H1 (cell line): ENCODE measurements around the gene FRAT2. TPM values are rescaled to one million over a fixed set of nuclear protein-coding genes. Genes with fewer than 3 reads are reported as not detected.

Source experiments
- BCL11A ChIP-seq, 2 experiments: IDR thresholded peaks; one replicate each; pipeline ENCODE4 v1.6.1; 2011; ENCODE audit warnings: low read depth in 2 of 2, low read length in 2 of 2, mild to moderate bottlenecking in 2 of 2
- BRCA1 ChIP-seq: IDR thresholded peaks from 2 replicates; pipeline ENCODE4 v1.6.1; 2012; ENCODE audit warnings: low read depth, low read length, improper control_type of control experiment
- EP300 ChIP-seq, 2 experiments: IDR thresholded peaks; 1 replicate in 1 of 2; 2 replicates in 1 of 2; pipeline ENCODE4 v1.6.1; 2011 to 2012; ENCODE audit warnings: low read depth in 2 of 2, low read length in 2 of 2, mild to moderate bottlenecking in 2 of 2, borderline replicate concordance in 1 of 2, inconsistent platforms in 1 of 2, moderate library complexity in 1 of 2
- EZH2 ChIP-seq: fragments of 200-600 bp; sonication (generic); IDR thresholded peaks from 2 replicates; pipeline ENCODE4 v1.7.1; 2012; ENCODE audit warnings: low read depth, mild to moderate bottlenecking, moderate library complexity, low read length, inconsistent platforms; ENCODE audit not compliant: severe bottlenecking
- HDAC6 ChIP-seq: IDR thresholded peaks from one replicate; pipeline ENCODE4 v1.7.1; 2012; ENCODE audit warnings: low read depth, mild to moderate bottlenecking, inconsistent platforms, low read length, moderate library complexity
- SAP30 ChIP-seq: fragments of 300-600 bp; sonication (generic); IDR thresholded peaks from 2 replicates; pipeline ENCODE4 v1.7.1; 2012; ENCODE audit warnings: low read length, moderate library complexity, mild to moderate bottlenecking, inconsistent platforms; ENCODE audit not compliant: insufficient read depth, insufficient replicate concordance
- SP1 ChIP-seq: IDR thresholded peaks from 2 replicates; pipeline ENCODE4 v1.6.1; 2011; ENCODE audit warnings: low read depth, low read length
- SRF ChIP-seq: IDR thresholded peaks from 2 replicates; pipeline ENCODE4 v1.6.1; 2011; ENCODE audit warnings: mild to moderate bottlenecking, low read depth, low read length, moderate library complexity
- SUZ12 ChIP-seq: fragments of 200-600 bp; sonication (generic); IDR thresholded peaks from 2 replicates; pipeline ENCODE4 v1.6.1; 2012; ENCODE audit warnings: mild to moderate bottlenecking, inconsistent platforms, low read length, moderate library complexity, mixed read lengths
- ZNF274 ChIP-seq: IDR thresholded peaks from 2 replicates; pipeline ENCODE4 v1.7.0; 2012; ENCODE audit warnings: low read length, borderline replicate concordance; ENCODE audit errors: extremely low read depth
- polyA plus RNA-seq, 7 experiments: library from polyadenylated mRNA; depleted of rRNA in 3 of 7; stranded (reverse) in 5 of 7; unstranded in 2 of 7; fragments of >200 nt in 5 of 7; fragments of 200-250 nt in 2 of 7; gene quantifications; 1 replicate in 5 of 7; 2 replicates in 1 of 7; 4 replicates in 1 of 7; pipeline versions ENCODE4 v1.2.1 to v1.2.3, GENCODE V29; 2011 to 2013; ENCODE audit warnings: missing spikeins in 2 of 7, mixed read lengths in 2 of 7
- total RNA-seq: library from RNA; stranded (reverse); fragmentation: NEBNext Ultra II Directional; extraction: Animal tissue kit (Norgen Biotek cat#: 25700); gene quantifications from 2 replicates; pipeline ENCODE4 v1.2.1, GENCODE V29; 2021
- TF ChIP-seq, protein P1 (sequence below), 3 experiments: IDR thresholded peaks; 1 replicate in 2 of 3; 2 replicates in 1 of 3; pipeline versions ENCODE4 v1.5.1 to v1.6.1; 2011; ENCODE audit warnings: low read length in 3 of 3, mild to moderate bottlenecking in 3 of 3, inconsistent platforms in 2 of 3, low read depth in 1 of 3, moderate library complexity in 1 of 3; ENCODE audit not compliant: insufficient read depth in 1 of 3; ENCODE audit errors: control extremely low read depth in 1 of 3
- TF ChIP-seq, protein P2 (sequence below): IDR thresholded peaks from 2 replicates; pipeline ENCODE4 v1.6.1; 2012; ENCODE audit warnings: inconsistent platforms

FRAT2 gene
- total and polyA plus RNA-seq, 2 of the 8 experiments (the other 6 are each of a cell fraction or from before 2014, with no cell fraction given): 47.4 to 83.0 TPM

GRCh38 chr10:97292097-97292861, 42.2 kb downstream of the FRAT2 start, which contains the start of gene ARHGAP19 (continued):
- TF ChIP-seq, protein P1, sequence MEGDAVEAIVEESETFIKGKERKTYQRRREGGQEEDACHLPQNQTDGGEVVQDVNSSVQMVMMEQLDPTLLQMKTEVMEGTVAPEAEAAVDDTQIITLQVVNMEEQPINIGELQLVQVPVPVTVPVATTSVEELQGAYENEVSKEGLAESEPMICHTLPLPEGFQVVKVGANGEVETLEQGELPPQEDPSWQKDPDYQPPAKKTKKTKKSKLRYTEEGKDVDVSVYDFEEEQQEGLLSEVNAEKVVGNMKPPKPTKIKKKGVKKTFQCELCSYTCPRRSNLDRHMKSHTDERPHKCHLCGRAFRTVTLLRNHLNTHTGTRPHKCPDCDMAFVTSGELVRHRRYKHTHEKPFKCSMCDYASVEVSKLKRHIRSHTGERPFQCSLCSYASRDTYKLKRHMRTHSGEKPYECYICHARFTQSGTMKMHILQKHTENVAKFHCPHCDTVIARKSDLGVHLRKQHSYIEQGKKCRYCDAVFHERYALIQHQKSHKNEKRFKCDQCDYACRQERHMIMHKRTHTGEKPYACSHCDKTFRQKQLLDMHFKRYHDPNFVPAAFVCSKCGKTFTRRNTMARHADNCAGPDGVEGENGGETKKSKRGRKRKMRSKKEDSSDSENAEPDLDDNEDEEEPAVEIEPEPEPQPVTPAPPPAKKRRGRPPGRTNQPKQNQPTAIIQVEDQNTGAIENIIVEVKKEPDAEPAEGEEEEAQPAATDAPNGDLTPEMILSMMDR (IDR thresholded peaks at IDR 0.05; ENCODE audit: control extremely low read depth in 1 of 3, insufficient read depth in 1 of 3, low read depth in 1 of 3, low read length in 3 of 3): 0 out of 4 replicates have a peak, but pooled peaks of 1 of the 3 experiments have one; percentile 6
- TF ChIP-seq EP300 (IDR thresholded peaks at IDR 0.05; ENCODE audit: borderline replicate concordance in 1 of 2, low read depth in 2 of 2, low read length in 2 of 2): no peak
- TF ChIP-seq ZNF274: no peak
- TF ChIP-seq SP1: peak; percentile 98
- no peak for TF ChIP-seq BRCA1
- TF ChIP-seq EZH2: no peak
- TF ChIP-seq SUZ12: no peak
- TF ChIP-seq, protein P2, sequence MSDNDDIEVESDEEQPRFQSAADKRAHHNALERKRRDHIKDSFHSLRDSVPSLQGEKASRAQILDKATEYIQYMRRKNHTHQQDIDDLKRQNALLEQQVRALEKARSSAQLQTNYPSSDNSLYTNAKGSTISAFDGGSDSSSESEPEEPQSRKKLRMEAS: 0 out of 2 replicates have a peak, but pooled peaks have one; percentile 12
- no peak for TF ChIP-seq SRF
- no peak for TF ChIP-seq HDAC6
- peak; percentile 53 for TF ChIP-seq SAP30
- TF ChIP-seq BCL11A (IDR thresholded peaks at IDR 0.05; ENCODE audit: low read depth in 2 of 2, low read length in 2 of 2): no peak
